Ramos (cell line): ENCODE results near the gene DSEL.

Experiments used
- in situ Hi-C: fragments of 300-500 bp; cut with MboI; formaldehyde crosslinking; loops from one replicate; pipeline ENCODE4 v1.14.3; 2022; ENCODE audit warnings: low sequenced_read_pairs; ENCODE audit not compliant: unreplicated experiment

The DSEL gene

DNA sequence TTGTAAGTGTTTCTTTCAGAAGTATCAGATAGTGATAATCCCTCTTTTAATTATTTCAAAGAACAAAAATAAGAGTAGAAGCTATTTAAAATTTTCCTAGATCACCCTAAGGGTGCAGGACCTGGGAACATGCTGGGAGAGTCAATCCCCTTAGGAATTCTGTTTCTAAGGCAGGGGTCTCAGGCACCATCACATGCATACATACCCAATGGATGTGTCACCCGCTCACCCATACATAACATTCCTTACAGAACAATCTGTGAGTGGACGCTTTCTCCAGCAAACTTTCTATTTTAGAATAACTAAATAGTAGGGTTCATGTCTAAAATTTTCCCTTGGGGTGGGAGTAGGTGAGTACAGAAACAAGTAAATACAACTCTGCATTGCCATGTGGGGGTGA, 8.4 kb downstream of the DSEL start:
- in situ Hi-C loops = no loop called here

DNA sequence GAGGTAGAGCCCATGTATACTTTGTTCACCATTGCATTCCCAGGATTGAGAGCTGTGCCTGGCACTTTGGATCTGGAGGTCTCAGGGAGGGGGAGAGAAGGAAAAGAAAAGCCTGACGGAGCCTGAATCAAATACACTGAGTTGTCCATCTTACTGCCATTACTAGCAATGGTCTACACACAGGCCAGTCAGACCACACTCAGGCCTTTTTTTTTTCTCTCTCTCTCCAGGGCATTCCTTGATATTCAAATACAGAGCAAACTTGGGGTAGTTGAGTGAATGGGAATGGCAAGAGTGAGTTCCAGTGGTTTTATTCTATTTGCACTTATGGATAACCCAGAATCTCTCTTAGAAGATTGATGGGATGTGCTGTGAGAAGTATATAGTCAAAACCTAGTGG, 11.8 kb downstream of the DSEL start:
- in situ Hi-C loops = no loop called here

DNA sequence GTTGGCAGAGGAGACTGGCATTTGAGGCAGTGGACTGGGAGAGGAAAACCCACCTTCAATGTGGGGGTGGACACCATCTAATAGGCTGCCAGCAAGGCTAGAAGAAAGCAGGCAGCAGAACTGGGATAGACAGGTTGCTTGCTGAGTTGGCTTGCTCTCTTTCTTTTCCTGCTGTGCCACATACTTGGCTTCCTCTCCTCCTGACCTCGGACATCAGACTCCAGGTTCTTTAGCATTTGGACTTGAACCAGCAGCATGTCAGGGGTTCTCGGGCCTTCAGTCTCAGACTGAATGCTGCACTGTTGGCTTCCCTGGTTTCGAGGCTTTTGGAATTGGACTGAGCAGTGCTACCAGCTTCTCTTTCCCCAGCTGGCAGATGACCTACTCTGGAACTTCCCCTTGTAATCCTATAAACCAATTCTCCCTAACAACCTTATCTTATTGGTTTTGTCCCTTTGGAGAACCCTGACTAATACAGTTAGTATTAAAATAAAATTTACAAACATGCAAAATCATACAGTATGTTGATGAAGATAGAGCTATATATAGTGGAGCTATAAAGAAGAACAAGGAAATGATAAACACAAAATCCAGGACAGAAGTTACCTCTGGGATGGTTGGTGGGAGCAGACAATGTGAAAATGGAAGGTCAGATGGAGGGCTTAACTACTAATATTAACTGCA, 15.9 kb downstream of the DSEL start:
- in situ Hi-C loops = no loop called here

DNA sequence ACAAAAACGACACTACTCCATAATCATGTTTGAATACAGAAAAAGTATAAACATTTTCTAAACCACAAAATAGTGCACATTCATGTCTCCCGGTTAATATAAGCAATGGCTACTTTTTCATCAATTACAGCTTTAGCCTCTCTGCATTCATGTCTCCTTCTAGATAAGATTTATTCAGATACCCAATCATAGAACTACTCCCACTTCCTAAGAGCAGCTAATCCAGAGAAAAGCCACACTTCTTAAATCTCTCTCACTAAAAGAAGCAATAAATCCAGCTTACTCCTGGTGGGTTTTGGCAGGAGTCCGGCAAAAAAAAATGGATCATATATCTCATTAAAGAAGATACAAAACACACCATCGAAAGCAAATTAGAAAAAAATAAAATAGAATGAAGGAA, 20.1 kb downstream of the DSEL start:
- in situ Hi-C loops = no loop called here

DNA sequence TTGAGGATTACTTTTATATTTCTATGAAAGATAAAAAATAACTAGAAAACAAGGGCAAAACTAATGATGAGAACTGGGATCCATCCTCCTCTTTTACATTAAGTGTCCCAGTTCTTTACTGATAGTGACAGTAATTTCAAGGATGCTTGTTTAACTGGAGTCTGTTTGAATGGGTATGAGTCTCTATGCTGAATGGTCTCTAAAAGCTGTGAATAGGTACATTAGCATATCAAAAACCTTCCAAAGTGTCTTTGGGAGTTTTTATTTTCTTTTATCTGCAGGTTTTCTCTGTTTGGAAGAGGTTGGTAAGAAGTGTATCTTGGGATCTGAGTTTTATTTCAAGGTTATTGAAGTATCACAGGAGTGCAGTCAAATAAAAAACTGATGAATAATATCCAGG, 30.0 kb downstream of the DSEL start:
- in situ Hi-C loops = no loop called here

DNA sequence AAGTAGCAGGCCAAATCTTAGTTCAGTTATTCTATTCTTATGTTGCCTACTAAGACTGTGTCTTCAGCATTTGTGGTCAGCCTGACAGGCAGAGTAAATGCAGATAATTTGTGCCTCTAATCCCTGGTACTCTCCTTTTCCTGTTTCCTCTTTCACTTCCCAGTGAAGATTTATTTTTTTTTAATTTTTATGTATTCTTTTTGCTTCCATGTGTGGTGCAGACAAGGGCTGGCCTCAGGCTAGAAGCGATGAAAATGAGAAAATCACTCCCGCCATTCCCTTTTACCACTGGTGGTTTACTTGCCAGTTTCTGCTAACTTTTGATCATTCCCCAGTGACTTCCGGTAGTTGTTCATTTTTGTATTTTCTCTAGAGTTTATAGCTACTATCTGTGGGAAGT, 30.9 kb downstream of the DSEL start:
- in situ Hi-C loops = no loop called here

DNA sequence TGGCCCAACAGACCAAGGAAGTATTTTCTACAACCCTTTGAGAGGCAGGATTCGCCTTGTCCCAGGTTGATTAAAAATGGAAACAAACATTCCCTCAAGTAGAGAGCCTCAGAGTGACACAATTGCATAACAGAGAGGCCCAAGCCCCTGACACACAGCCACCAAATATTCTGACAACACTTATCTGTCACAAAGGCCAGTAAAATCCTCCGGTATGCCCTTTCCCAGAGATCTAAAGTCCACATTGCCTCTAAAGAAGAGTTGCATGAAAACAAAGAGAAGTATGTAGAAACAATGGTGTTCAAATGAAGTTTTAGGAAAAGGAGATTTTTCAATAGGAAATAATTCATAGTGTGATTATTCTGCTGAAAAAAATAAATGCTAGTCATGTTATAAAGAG, 32.1 kb downstream of the DSEL start:
- in situ Hi-C loops = no loop called here

DNA sequence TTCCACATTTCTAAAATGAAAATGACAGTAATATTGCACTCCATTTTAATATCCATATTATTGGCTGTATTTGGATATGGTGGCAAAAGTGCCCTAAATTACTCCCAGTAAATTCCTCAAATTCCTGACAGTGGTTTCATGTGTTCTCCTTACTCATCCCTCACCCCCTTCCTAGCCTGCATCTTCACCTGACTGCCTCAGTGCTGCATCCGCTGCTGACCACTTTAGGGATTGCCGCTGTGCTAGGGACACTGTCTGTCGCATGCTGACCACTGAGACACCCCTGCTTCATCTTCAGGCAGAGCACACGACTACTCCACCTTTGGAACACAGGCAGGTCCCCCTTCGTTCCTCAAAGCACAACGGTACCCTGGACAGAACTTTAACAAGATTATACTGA, 32.6 kb downstream of the DSEL start:
- in situ Hi-C loops = no loop called here

DNA sequence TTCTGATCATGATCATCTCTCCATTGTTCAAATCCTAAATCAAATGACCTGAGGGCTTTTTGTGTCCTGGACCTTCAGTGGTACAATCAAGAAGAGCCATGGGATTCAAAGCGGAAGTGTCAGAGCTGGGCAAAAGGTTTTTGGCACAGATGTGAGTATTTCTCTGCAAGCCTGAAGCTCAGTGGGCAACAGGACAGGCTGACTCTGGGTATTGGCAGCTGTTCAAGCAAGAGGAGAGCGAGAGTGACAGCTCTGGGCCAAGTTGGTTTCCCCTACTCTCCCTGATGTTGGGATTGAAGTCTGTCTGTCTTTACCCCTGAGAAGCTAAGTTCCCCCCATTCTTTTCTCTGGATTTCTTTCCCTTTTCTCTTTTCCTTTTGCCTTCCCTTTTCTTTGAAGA, 33.3 kb downstream of the DSEL start:
- in situ Hi-C loops = no loop called here

DNA sequence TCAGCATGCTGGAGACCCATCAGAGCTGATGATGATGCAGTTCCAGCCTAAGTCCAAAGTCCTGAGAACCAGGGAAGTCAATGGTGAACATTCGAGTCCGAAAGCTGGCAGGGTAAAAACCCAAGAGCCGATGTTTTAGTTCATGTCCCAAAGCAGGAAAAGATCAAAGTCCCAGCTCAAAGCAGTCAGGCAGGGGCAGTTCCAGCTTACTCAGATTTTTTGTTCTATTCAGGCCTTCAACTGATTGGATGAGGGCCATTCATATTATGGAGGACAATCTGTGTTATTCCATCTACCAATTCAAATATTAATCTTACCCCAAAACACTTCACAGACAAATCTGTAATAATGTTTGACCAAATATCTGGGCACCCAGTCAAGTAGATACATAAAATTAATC, 38.3 kb downstream of the DSEL start:
- in situ Hi-C loops = no loop called here

DNA sequence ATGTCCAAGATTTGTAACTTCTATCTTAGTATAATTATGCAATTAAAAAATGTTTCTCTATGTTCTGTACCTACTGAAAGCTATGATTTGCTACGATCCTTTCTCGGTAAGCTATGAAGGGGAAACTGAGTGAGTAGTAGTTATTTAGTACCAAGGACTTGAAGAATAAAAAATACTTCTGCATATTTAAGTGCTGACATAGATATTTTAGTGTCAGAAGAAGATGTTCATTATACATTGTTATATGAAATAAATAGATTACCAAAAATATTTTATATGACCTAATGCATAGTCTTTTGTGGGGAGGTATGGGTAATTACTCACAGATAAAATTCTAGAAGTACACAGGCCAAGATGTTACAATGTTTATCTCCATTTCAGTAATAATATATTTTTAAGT, 39.0 kb downstream of the DSEL start:
- in situ Hi-C loops = no loop called here

DNA sequence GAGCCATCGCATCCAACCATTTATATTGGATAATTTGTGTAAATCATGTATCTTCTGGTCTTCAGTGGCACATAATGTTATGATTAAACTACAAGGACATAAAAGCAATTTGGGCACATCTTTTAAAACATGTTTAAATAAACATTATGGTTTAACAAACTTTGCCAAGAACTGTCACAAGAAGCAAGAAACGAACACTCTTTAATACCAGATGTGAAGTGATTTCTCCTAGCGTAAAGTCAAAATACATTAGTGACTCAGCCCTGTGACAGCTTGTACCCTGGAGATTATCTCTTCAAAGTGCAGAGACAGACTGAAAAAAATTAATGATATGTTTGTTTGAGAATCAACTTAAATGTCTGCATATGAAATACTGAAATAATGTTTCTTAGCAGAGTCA, 39.9 kb downstream of the DSEL start:
- in situ Hi-C loops = no loop called here

DNA sequence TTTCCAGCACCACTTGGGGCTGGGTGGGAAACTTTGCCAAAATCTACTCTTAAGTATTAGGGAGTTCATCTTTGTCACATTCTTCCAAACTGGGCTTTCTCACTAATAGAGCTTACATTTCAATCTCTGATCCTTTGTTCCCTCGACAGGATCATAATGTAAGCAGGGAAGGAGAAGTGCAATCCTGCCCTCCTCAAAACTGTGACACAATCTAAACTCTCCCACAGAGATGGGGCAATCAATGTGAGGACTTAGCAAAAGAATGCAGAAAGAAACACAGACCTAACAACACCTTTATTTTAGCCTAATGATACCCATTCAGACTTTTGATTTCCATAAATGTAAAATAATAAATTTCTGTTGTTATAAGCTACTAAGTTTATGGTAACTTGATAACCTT, 40.8 kb downstream of the DSEL start:
- in situ Hi-C loops = no loop called here

DNA sequence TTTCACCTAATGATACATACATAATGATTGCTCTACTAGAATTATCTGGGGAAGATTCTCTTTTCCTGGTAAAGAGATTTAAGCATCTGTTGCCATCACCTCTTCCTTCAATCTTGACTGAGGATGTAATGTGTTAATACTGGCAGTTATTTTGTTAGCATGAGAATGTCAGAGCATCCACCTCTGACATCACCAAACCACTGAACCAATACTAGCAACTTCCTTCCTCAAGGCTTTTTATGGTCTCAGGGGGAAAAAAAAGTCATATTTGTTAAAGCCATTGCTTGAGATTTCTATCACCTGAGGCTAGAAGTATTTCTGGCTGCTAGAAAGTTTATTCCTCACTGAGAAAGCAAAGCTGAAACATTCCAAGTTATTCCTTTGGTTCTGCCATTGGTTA, 48.5 kb downstream of the DSEL start:
- in situ Hi-C loops = no loop called here

DNA sequence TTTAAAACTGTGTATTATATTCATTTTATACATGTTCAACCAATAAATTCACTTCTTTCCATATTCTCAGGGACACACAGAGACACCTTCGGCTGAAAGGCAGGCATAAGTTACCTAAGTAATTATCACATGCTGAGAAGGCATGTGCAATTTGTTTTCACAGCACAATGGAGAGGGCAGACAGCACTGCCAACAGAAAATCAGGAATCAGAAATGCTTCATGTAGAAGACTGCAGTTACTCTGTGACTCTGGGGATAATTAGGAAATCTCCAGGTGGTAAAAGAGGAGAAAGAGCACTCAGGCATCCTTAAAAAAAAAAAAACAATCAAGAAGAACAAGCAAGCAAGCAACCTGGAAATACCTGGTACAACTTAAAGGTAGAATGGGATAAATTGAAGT, 49.3 kb downstream of the DSEL start:
- in situ Hi-C loops = no loop called here

DNA sequence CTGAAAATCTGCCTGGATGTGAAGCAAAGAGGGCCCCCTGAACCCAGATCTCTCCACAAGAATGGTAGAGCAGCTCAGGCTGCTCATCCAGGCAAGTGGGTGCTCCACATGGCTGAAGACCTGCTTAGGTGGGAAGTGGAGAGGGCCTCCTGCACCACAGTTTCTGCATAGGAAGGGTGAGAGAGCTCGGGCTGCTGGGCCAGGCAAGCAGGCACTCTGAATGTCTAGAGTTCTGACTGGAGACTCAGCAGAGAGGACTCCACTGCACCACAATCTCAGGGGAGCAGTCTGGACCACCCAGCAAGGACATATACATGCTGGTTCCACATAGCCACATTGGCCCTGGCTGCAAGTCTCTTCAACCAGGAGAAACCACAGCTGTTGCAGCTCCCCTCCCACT, 52.0 kb downstream of the DSEL start:
- in situ Hi-C loops = no loop called here

DNA sequence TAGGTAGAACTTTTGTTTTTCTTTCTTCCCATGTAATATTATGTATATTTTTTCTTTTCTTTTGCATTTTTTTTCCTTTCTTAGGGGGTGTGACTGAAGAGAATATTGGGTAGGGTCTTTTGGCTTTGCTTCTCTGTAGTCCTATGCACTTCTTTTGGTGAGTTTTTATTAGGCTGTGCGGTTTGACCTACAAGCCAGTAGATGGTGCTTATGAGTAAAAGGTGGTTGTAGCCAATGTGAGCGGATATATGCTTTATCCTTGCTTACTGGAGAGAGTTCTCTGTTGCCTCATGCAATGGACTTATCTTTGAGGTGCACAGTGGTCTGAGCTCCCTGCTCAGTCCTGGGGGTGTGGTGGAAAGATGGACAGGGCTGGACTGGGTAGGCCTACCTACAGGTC, 52.7 kb downstream of the DSEL start:
- in situ Hi-C loops = no loop called here

DNA sequence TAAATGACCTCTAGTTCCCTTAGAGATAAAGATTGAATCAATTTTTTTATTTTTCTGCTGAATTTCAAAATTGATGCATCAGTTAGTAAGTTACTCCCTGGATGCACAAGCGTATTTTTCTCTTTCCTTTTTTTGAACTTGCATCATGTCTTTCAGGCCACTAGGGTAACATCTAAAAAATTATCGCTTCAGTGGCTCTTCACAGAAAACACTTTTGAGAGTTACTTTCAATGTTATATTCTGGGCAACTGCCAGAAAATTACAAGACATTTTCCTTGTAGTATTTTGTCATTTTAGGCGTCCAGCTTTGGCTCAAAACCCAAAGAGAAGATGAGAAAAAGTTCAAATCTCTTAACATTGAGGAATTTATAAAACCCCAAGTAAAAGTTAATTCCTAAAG, 59.8 kb downstream of the DSEL start:
- in situ Hi-C loops = no loop called here
